GM12878 (cell line): ENCODE data around the gene FOXP1.

ENCODE experiments used
- CBX5 ChIP-seq: sonication (generic); IDR thresholded peaks from 2 replicates; pipeline ENCODE4 v1.6.1; 2016; ENCODE audit warnings: low read depth, moderate library complexity, mild to moderate bottlenecking, inconsistent platforms
- CHD4 ChIP-seq: fragments of 200-600 bp; sonication (generic); IDR thresholded peaks from 2 replicates; pipeline ENCODE4 v1.6.1; 2016; ENCODE audit warnings: mild to moderate bottlenecking
- CTCF ChIP-seq, 3 experiments: IDR thresholded peaks in 2 of 3; conservative IDR thresholded peaks in 1 of 3; 2 replicates each; pipeline ENCODE4 v1.5.1; 2011; ENCODE audit warnings: low read depth in 3 of 3, low read length in 3 of 3, mild to moderate bottlenecking in 3 of 3, control low read depth in 2 of 3, moderate library complexity in 2 of 3, inconsistent platforms in 1 of 3, mixed read lengths in 1 of 3; ENCODE audit not compliant: control insufficient read depth in 2 of 3, insufficient read depth in 1 of 3; ENCODE audit errors: extremely low read depth in 1 of 3
- EZH2 ChIP-seq: IDR thresholded peaks from 2 replicates; pipeline ENCODE4 v1.6.1; 2012; ENCODE audit warnings: low read depth, mild to moderate bottlenecking, control low read depth, inconsistent platforms, low read length, borderline replicate concordance; ENCODE audit not compliant: control insufficient read depth
- NFYB ChIP-seq: IDR thresholded peaks from 2 replicates; pipeline ENCODE4 v1.6.1; 2011; ENCODE audit warnings: low read depth, mild to moderate bottlenecking, low read length, improper control_type of control experiment, moderate library complexity; ENCODE audit not compliant: insufficient read depth
- PAX8 ChIP-seq: fragments of 450-650 bp; IDR thresholded peaks from 2 replicates; pipeline ENCODE4 v1.6.1; 2017; ENCODE audit warnings: mild to moderate bottlenecking, moderate library complexity
- POLR2AphosphoS5 ChIP-seq: IDR thresholded peaks from 2 replicates; pipeline ENCODE4 v1.6.1; 2011; ENCODE audit warnings: mild to moderate bottlenecking, low read length, inconsistent platforms
- SIN3A ChIP-seq: IDR thresholded peaks from 2 replicates; pipeline ENCODE4 v1.6.1; 2012; ENCODE audit warnings: low read depth, low read length, improper control_type of control experiment
- SMC3 ChIP-seq: IDR thresholded peaks from 2 replicates; pipeline ENCODE4 v1.6.1; 2011; ENCODE audit warnings: low read length, improper control_type of control experiment, borderline replicate concordance
- SP1 ChIP-seq: IDR thresholded peaks from one replicate; pipeline ENCODE4 v1.6.1; 2011; ENCODE audit warnings: low read depth, low read length
- SREBF1 ChIP-seq: IDR thresholded peaks from 2 replicates; pipeline ENCODE4 v1.6.1; 2012; ENCODE audit warnings: mild to moderate bottlenecking, low read length
- ZNF24 ChIP-seq: fragments of 450-650 bp; IDR thresholded peaks from 2 replicates; pipeline ENCODE4 v1.6.1; 2017; ENCODE audit warnings: antibody characterized with exemption, mild to moderate bottlenecking

GRCh38 chr3:71581457-71582035, 2.0 kb downstream of the FOXP1 start:
- TF ChIP-seq CTCF (IDR thresholded peaks at IDR 0.05 in 2 of 3, conservative IDR thresholded peaks at IDR 0.05 in 1 of 3; ENCODE audit: control insufficient read depth in 2 of 3, extremely low read depth in 1 of 3, insufficient read depth in 1 of 3, low read depth in 3 of 3, low read length in 3 of 3), result no peak
- TF ChIP-seq POLR2AphosphoS5, result no peak
- no peak for TF ChIP-seq CBX5
- no peak for TF ChIP-seq SIN3A
- TF ChIP-seq SP1, result no peak
- TF ChIP-seq ZNF24, result no peak
- no peak for TF ChIP-seq SREBF1
- no peak for TF ChIP-seq SMC3
- TF ChIP-seq NFYB, result no peak
- TF ChIP-seq EZH2, result no peak
- TF ChIP-seq PAX8, result no peak
- TF ChIP-seq CHD4, result no peak
